Upper lobe of left lung (tissue), 4 donors: ENCODE results near the gene ACOXL.

Experiments used
- EP300 ChIP-seq, 4 donors: sonication (generic); formaldehyde crosslinking; IDR thresholded peaks; one replicate each; pipeline ENCODE4 v1.5.1; 2017; ENCODE audit warnings: antibody characterized with exemption in 4 of 4, control low read depth in 2 of 4
- POLR2A ChIP-seq, 4 donors: fragments of 450-650 bp; IDR thresholded peaks; one replicate each; pipeline ENCODE4 v1.5.1; 2016 to 2017; ENCODE audit warnings: antibody characterized with exemption in 4 of 4, mild to moderate bottlenecking in 2 of 4
- TF ChIP-seq, protein P1 (sequence below), 6 experiments: fragments of 450-650 bp in 4 of 6; fragments of 200-600 bp in 2 of 6; sonication (generic) in 2 of 6; IDR thresholded peaks; one replicate each; pipeline ENCODE4 v1.5.1; 2016 to 2019; ENCODE audit warnings: antibody characterized with exemption in 6 of 6

DNA sequence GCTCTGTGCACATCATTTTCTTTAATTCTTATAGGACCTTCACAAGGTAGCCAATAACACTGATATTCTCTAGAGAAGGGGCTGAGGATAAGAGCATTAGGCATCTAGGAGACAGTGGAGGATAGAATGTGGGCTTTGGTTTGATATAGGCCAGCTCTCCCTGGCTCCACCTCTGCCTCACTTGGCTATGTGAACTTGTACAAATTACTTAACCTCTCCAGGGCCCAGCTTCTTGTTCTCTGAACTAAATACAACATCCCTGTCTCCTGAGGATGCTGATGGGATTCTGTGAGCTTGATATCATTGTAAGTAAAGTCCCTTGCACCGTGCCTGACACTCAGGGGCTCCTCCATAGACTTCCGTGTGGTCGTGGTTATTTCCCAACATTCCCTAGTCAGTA, 87.3 kb downstream of the ACOXL start:
- TF ChIP-seq, protein P1, sequence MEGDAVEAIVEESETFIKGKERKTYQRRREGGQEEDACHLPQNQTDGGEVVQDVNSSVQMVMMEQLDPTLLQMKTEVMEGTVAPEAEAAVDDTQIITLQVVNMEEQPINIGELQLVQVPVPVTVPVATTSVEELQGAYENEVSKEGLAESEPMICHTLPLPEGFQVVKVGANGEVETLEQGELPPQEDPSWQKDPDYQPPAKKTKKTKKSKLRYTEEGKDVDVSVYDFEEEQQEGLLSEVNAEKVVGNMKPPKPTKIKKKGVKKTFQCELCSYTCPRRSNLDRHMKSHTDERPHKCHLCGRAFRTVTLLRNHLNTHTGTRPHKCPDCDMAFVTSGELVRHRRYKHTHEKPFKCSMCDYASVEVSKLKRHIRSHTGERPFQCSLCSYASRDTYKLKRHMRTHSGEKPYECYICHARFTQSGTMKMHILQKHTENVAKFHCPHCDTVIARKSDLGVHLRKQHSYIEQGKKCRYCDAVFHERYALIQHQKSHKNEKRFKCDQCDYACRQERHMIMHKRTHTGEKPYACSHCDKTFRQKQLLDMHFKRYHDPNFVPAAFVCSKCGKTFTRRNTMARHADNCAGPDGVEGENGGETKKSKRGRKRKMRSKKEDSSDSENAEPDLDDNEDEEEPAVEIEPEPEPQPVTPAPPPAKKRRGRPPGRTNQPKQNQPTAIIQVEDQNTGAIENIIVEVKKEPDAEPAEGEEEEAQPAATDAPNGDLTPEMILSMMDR (IDR thresholded peaks at IDR 0.05), result no peak
- TF ChIP-seq POLR2A (IDR thresholded peaks at IDR 0.05) (no peak), EP300 (IDR thresholded peaks at IDR 0.05) (no peak)
